HepG2 (cell line): ENCODE data around the gene PIK3CA. TPM values are rescaled to one million over a fixed set of nuclear protein-coding genes. Genes with fewer than 3 reads are reported as not detected.
A peak's percentile ranks its signal among the peaks of the same experiment; 100 is the strongest.

Experiments used
- ARID3A ChIP-seq: IDR thresholded peaks from 2 replicates; pipeline ENCODE4 v1.6.1; 2012; ENCODE audit warnings: low read depth, low read length, improper control_type of control experiment
- ARNTL ChIP-seq: sonication (generic); formaldehyde crosslinking; IDR thresholded peaks from 2 replicates; pipeline ENCODE4 v1.4.0; 2020; ENCODE audit warnings: mild to moderate bottlenecking, missing genetic modification reagents
- GATAD2A ChIP-seq: IDR thresholded peaks from 2 replicates; pipeline ENCODE4 v1.6.1; 2016
- GTF2F1 ChIP-seq: fragments of 150-350 bp; IDR thresholded peaks from 2 replicates; pipeline ENCODE4 v1.6.1; 2014; ENCODE audit warnings: low read length
- ISL2 ChIP-seq: sonication (generic); formaldehyde crosslinking; IDR thresholded peaks from 2 replicates; pipeline ENCODE4 v1.5.0; 2020; ENCODE audit warnings: missing genetic modification reagents
- MTA1 ChIP-seq: sonication (generic); formaldehyde crosslinking; IDR thresholded peaks from 2 replicates; pipeline ENCODE4 v1.4.0; 2020; ENCODE audit warnings: missing genetic modification reagents, mild to moderate bottlenecking, borderline replicate concordance
- PAX8 ChIP-seq: sonication (generic); formaldehyde crosslinking; IDR thresholded peaks from 2 replicates; pipeline ENCODE4 v1.8.0; 2022; ENCODE audit warnings: mild to moderate bottlenecking, missing genetic modification reagents, borderline replicate concordance
- SALL1 ChIP-seq: sonication (generic); formaldehyde crosslinking; IDR thresholded peaks from 2 replicates; pipeline ENCODE4 v1.8.0; 2022; ENCODE audit warnings: mild to moderate bottlenecking, missing genetic modification reagents
- TOE1 ChIP-seq: sonication (generic); formaldehyde crosslinking; IDR thresholded peaks from 2 replicates; pipeline ENCODE4 v1.4.0; 2020; ENCODE audit warnings: mild to moderate bottlenecking, missing genetic modification reagents
- ZFP36L1 ChIP-seq: sonication (generic); formaldehyde crosslinking; IDR thresholded peaks from 2 replicates; pipeline ENCODE4 v1.8.0; 2022; ENCODE audit warnings: mild to moderate bottlenecking, missing genetic modification reagents, moderate library complexity
- ZFP82 ChIP-seq: sonication (generic); formaldehyde crosslinking; IDR thresholded peaks from 2 replicates; pipeline ENCODE4 v1.5.1; 2020; ENCODE audit warnings: mild to moderate bottlenecking, missing genetic modification reagents, borderline replicate concordance
- ZNF20 ChIP-seq: sonication (generic); formaldehyde crosslinking; IDR thresholded peaks from 2 replicates; pipeline ENCODE4 v1.4.0; 2020; ENCODE audit warnings: mild to moderate bottlenecking, moderate library complexity, missing genetic modification reagents
- ZNF292 ChIP-seq: sonication (generic); formaldehyde crosslinking; IDR thresholded peaks from 2 replicates; pipeline ENCODE4 v1.8.1; 2022; ENCODE audit warnings: mild to moderate bottlenecking, low read depth, missing genetic modification reagents, borderline replicate concordance
- ZNF33A ChIP-seq: sonication (generic); formaldehyde crosslinking; IDR thresholded peaks from 2 replicates; pipeline ENCODE4 v1.5.1; 2020; ENCODE audit warnings: missing genetic modification reagents, mild to moderate bottlenecking, moderate library complexity, borderline replicate concordance
- ZNF431 ChIP-seq: sonication (generic); formaldehyde crosslinking; IDR thresholded peaks from 2 replicates; pipeline ENCODE4 v1.9.0; 2022; ENCODE audit warnings: missing genetic modification reagents, low read depth, mild to moderate bottlenecking, borderline replicate concordance
- polyA plus RNA-seq, 8 experiments: library from polyadenylated mRNA; depleted of rRNA in 3 of 8; stranded (reverse) in 7 of 8; unstranded in 1 of 8; fragments of >200 nt; fragmentation: Illumina TruSeq in 4 of 8; extraction: Trizol in 4 of 8; gene quantifications; 2 replicates each; pipeline versions ENCODE4 v1.2.1 to v1.2.3, GENCODE V29; 2011 to 2016; ENCODE audit warnings: low read depth in 4 of 8, missing spikeins in 1 of 8, mixed read lengths in 1 of 8; ENCODE audit not compliant: insufficient read depth in 1 of 8
- total RNA-seq, 5 experiments: library from RNA; depleted of rRNA; stranded (reverse); fragments of >200 nt; fragmentation: Illumina TruSeq; extraction: Trizol; gene quantifications; 2 replicates each; pipeline ENCODE4 v1.2.3, GENCODE V29; 2016; ENCODE audit warnings: low read depth in 1 of 5
- TF ChIP-seq, protein P1 (sequence below): sonication (generic); formaldehyde crosslinking; IDR thresholded peaks from 2 replicates; pipeline ENCODE4 v1.5.1; 2020; ENCODE audit warnings: mild to moderate bottlenecking, missing genetic modification reagents, borderline replicate concordance
- TF ChIP-seq, protein P2 (sequence below): sonication (generic); formaldehyde crosslinking; IDR thresholded peaks from 2 replicates; pipeline ENCODE4 v1.8.0; 2022; ENCODE audit warnings: missing genetic modification reagents, mild to moderate bottlenecking, moderate library complexity, borderline replicate concordance
- TF ChIP-seq, protein P3 (sequence below): sonication (generic); formaldehyde crosslinking; IDR thresholded peaks from 2 replicates; pipeline ENCODE4 v1.5.0; 2020; ENCODE audit warnings: mild to moderate bottlenecking, missing genetic modification reagents

Gene PIK3CA
- total and polyA plus RNA-seq, 2 of the 13 experiments (the other 11 are each of a cell fraction or from before 2014, with no cell fraction given), result 5.7 to 11.4 TPM

DNA sequence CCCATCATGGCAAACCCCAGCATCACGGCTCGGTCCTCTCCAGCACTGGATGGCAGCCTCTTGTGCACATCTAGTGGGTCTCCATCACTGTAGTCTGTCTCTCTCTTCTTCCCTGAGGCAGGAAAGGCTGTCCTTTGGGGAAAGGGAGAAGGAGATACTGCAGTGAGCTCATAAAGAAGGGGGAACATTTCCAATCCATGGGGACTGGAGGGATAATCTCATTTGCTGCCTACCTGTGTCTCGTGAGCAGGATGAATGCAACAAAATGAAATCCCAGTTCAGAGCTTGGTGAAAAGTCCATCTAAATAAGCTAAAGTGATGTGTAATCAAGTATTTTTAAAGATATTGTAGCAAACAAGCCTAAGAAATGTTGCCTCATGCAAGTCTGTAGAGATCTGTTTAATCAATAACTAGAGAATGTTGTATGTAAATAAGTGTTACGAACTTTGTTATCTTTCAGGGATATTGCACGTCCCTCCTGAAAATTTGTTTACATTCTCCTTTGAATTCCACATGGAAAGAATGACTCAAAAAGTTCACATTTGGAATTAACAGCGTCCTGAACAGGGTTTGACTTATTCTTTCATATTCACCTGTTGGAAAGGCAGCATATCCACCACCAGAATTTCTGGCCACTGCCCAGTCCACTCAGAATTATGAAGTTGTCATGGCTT, 102.8 kb downstream of the PIK3CA start, which contains the start of gene KCNMB3 (continued):
- TF ChIP-seq, protein P1, sequence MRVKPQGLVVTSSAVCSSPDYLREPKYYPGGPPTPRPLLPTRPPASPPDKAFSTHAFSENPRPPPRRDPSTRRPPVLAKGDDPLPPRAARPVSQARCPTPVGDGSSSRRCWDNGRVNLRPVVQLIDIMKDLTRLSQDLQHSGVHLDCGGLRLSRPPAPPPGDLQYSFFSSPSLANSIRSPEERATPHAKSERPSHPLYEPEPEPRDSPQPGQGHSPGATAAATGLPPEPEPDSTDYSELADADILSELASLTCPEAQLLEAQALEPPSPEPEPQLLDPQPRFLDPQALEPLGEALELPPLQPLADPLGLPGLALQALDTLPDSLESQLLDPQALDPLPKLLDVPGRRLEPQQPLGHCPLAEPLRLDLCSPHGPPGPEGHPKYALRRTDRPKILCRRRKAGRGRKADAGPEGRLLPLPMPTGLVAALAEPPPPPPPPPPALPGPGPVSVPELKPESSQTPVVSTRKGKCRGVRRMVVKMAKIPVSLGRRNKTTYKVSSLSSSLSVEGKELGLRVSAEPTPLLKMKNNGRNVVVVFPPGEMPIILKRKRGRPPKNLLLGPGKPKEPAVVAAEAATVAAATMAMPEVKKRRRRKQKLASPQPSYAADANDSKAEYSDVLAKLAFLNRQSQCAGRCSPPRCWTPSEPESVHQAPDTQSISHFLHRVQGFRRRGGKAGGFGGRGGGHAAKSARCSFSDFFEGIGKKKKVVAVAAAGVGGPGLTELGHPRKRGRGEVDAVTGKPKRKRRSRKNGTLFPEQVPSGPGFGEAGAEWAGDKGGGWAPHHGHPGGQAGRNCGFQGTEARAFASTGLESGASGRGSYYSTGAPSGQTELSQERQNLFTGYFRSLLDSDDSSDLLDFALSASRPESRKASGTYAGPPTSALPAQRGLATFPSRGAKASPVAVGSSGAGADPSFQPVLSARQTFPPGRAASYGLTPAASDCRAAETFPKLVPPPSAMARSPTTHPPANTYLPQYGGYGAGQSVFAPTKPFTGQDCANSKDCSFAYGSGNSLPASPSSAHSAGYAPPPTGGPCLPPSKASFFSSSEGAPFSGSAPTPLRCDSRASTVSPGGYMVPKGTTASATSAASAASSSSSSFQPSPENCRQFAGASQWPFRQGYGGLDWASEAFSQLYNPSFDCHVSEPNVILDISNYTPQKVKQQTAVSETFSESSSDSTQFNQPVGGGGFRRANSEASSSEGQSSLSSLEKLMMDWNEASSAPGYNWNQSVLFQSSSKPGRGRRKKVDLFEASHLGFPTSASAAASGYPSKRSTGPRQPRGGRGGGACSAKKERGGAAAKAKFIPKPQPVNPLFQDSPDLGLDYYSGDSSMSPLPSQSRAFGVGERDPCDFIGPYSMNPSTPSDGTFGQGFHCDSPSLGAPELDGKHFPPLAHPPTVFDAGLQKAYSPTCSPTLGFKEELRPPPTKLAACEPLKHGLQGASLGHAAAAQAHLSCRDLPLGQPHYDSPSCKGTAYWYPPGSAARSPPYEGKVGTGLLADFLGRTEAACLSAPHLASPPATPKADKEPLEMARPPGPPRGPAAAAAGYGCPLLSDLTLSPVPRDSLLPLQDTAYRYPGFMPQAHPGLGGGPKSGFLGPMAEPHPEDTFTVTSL (CRISPR knock-in tag), result peak; percentile 81; the same call in 1 of the 2 replicates
- TF ChIP-seq, protein P2, sequence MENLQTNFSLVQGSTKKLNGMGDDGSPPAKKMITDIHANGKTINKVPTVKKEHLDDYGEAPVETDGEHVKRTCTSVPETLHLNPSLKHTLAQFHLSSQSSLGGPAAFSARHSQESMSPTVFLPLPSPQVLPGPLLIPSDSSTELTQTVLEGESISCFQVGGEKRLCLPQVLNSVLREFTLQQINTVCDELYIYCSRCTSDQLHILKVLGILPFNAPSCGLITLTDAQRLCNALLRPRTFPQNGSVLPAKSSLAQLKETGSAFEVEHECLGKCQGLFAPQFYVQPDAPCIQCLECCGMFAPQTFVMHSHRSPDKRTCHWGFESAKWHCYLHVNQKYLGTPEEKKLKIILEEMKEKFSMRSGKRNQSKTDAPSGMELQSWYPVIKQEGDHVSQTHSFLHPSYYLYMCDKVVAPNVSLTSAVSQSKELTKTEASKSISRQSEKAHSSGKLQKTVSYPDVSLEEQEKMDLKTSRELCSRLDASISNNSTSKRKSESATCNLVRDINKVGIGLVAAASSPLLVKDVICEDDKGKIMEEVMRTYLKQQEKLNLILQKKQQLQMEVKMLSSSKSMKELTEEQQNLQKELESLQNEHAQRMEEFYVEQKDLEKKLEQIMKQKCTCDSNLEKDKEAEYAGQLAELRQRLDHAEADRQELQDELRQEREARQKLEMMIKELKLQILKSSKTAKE, result no peak
- TF ChIP-seq SALL1 (no peak; the same call in 1 of the 2 replicates), GATAD2A (peak; percentile 91), ZNF33A (CRISPR knock-in tag) (no peak; the same call in 1 of the 2 replicates), ZNF292 (CRISPR knock-in tag) (peak; percentile 30; the same call in 1 of the 2 replicates), ZFP36L1 (CRISPR knock-in tag) (no peak), ARNTL (CRISPR knock-in tag) (no peak), ZNF431 (CRISPR knock-in tag) (no peak), GTF2F1 (no peak), ZNF20 (CRISPR knock-in tag) (no peak), PAX8 (no peak), ISL2 (peak; percentile 66; the same call in 1 of the 2 replicates), ARID3A (peak; percentile 93), ZFP82 (CRISPR knock-in tag) (no peak), MTA1 (no peak), TOE1 (CRISPR knock-in tag) (no peak)
- TF ChIP-seq, protein P3, sequence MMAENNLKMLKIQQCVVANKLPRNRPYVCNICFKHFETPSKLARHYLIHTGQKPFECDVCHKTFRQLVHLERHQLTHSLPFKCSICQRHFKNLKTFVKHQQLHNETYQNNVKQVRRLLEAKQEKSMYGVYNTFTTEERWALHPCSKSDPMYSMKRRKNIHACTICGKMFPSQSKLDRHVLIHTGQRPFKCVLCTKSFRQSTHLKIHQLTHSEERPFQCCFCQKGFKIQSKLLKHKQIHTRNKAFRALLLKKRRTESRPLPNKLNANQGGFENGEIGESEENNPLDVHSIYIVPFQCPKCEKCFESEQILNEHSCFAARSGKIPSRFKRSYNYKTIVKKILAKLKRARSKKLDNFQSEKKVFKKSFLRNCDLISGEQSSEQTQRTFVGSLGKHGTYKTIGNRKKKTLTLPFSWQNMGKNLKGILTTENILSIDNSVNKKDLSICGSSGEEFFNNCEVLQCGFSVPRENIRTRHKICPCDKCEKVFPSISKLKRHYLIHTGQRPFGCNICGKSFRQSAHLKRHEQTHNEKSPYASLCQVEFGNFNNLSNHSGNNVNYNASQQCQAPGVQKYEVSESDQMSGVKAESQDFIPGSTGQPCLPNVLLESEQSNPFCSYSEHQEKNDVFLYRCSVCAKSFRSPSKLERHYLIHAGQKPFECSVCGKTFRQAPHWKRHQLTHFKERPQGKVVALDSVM (CRISPR knock-in tag), result no peak
